ENCODE data around the gene OR52H1.

GRCh38 chr11:5596607-5597201, 48.4 kb upstream of the OR52H1 start, which contains the start of gene TRIM6:
- TF ChIP-seq, protein P1, sequence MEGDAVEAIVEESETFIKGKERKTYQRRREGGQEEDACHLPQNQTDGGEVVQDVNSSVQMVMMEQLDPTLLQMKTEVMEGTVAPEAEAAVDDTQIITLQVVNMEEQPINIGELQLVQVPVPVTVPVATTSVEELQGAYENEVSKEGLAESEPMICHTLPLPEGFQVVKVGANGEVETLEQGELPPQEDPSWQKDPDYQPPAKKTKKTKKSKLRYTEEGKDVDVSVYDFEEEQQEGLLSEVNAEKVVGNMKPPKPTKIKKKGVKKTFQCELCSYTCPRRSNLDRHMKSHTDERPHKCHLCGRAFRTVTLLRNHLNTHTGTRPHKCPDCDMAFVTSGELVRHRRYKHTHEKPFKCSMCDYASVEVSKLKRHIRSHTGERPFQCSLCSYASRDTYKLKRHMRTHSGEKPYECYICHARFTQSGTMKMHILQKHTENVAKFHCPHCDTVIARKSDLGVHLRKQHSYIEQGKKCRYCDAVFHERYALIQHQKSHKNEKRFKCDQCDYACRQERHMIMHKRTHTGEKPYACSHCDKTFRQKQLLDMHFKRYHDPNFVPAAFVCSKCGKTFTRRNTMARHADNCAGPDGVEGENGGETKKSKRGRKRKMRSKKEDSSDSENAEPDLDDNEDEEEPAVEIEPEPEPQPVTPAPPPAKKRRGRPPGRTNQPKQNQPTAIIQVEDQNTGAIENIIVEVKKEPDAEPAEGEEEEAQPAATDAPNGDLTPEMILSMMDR (conservative IDR thresholded peaks at IDR 0.05; ENCODE audit: low read length): no peak
- TF ChIP-seq EZH2phosphoT487 (IDR thresholded peaks at IDR 0.05; ENCODE audit: borderline replicate concordance): no peak

Data from Loucy (cell line).